Kidney capillary endothelial cell (primary cell): ENCODE data around the gene ZNF787.
A peak's percentile ranks its signal among the peaks of the same experiment; 100 is the strongest.

ENCODE experiments used
- DNase-seq: peaks from one replicate; pipeline ENCODE4 v3.0.0-alpha.2; 2018; ENCODE audit warnings: low spot score

ZNF787 gene

DNA sequence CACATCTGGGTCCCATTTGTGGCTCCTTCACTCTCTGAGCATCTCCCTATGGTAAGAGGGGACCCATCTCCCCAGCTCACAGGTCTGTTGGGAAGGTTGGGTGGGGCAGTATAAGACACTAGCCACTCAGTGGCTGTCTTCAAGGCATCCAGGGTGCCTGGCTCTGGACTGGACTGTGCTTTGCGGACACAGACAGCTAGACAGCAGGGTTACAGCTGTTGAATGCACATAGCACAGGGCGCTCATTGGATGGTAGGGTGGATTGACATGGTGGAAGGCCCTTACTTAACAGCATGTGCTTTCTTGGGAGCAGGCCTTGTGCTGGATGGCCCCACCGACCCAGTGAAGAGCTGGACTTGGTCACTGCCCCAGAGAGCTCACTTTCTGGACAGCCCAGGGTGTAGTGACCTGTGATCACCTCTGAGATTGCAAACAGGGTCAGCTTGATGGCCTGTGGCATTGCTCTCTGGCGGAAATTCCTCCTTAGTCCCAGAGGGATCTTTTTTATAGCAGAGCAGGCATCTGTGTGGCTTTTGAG is 21.9 kb upstream of the ZNF787 start:
- no peak for DNase-seq

DNA sequence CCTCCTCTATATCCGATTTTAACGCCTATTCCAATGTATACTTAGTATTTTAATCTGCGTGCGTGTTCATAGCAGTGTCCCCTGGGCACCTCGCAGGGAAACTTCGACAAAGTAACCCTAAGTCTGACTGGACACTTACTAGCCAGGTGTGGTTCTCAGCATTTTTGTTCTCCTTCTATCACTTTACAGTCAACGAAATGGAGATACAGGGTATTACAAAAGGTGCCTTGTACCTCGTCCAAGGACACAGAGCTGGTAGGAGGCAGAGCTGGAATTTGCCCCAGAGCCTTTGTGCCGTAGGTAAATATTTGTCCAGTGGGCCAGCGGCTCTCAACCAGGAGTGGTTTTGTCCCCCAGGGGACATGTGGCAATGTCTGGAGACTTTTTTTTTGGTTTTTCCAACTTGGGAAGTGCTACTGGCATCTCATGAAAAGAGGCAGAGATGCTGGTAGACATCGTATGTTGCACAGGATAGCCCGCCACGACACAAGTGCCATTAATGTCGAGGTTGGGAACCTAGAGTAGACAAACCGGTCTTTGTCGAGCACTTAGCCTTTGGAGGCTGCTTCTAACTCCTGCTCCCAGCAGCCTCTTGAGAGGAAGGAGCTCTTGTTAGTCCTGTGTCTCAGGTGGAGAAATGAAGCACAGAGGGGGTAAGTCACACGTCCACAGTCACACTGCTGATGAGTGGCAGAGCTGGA is 21.1 kb upstream of the ZNF787 start:
- no peak for DNase-seq

DNA sequence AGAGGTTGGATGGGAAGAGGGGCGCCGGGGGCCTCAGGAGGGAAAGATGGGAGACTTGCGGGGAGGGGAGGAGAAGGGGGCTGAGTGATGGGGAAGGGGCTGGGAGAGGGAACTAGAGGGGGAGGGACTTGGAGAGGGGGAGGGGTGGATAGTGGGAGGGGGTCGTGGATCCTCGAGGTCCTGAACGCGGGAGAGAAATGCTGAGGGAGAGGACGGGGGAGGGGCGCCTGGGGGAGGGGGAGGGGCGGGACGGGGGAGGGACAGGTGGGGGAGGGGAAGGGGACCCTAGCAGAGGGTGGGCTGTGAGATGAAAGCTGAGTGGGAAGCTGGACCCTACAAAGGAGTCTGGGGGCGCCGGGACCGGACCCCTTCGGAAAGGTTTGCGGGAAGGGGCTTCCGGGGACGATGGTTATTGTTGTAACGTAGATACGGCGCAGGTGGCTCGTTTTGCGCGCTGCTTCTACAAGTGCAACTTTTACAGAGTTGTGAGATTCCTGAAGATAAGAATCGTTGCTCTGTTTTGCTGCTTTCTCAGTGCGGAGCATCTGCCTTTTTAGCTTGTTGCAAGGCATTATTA is 20.4 kb upstream of the ZNF787 start:
- no peak for DNase-seq

DNA sequence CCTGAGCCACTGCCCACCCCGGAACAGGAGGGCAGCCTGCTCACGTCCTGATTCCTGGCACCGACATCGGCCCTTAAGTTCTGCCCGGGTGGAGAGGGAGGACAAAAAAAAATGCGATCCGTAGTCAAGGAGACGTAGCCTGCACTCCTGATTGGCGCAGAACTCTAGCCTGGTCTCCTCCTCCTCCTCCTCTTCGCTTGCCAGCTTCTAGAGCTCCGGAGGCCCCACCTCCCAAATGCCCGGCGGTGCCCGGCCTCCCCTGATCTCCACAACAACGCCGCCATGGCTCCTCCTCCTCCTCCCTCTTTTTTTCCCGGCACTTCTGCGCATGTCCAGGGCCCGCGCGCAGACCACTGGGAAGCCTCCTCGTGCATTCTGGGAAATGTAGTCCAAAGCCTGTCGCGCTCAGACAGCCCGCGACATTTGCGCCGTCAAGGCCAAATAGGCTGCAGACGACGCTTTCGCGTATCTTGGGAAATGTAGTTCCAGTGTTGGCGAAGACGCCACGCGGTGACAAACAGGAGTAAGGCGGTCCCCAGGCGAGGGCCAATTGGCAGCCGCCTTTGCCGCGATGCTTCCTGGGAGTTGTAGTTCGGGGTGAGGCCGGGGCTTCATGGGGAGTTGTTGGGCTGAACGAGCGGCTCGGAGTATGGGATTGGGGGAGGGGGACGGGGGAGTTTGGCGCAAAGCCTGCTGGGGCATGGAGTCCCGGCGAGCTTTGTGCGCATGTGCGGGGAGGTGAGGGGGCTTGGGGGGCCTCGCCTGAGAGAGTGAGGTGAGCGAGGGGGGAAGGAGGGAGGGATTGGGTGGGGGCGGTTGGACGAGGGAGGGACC is 19.7 kb upstream of the ZNF787 start, which contains the start of gene ZNF444:
TSS of gene ZNF444 (plus strand) at position 705 of the 834 bp plus-strand sequence. CDS start 5,625 bp downstream, outside the sequence.
- DNase-seq = peak; percentile 95

DNA sequence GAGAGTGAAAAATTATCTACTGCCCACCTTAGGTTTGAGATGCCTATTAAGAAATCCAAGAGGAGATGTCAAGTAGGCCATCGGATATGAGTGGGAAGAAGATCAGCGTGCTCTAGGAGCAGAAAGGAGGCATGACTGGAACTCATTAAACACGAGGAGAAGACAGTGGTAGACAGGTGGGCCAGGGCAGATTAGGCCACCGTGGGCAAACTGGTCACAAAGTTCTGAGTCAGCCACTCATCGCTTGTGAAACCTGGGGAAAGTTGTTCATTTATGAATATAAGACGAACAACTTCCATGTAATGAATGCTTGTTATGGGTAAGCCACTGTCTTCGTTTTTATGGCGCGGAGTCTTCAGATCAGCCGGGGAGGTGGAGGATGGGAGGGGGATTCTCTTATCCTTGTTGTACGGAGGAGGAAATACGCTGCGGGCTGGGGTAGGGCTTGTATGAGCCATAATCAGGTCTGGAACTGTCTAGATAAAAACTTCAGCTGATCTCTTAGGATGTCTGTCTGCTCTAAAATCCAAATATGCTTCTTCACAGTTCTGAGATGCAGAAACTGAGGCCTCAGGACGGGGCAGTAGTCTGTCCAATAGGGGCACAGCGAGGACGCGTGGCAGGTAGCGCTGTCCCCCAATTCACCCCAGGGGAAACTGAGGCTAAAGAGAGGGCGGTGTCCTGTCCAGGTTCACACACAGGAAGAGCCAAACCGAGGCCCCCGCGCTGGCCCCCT is 18.9 kb upstream of the ZNF787 start:
- no peak for DNase-seq

DNA sequence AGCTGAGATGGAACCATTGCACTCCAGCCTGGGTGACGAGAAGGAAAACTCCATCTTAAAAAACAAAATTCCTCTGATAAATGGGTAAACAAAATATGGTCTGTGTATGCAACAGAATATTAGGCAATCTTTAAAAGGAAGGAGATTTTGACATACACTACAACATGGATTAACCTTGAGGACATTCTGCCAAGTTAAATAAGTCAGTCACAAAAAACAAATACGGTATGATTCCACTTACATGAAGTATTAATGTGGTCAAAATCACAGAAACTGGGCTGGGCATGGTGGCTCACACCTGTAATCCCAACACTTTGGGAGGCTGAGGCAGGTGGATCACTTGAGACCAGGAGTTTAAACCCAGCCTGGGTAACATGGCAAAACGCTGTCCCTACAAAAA is 17.0 kb upstream of the ZNF787 start:
- DNase-seq = no peak

DNA sequence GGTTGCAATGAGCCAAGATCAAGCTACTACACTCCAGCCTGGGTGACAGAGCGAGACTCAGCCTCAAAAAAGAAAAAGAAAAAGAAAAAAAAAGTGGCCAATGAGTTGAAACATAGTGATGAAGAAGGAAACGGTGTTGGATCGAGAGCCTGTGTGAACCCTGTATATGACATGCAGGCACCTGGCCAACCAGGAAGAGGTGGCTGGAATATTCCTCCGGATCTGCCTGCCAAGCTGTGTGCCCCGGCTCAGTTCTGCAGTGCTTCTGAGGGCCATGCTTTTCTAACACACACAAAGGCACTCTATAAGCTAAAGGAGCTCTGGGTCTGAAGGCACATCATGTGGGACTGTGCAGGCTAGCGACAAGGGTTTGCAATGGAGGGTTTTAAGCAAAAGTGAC is 16.3 kb upstream of the ZNF787 start:
- no peak for DNase-seq

DNA sequence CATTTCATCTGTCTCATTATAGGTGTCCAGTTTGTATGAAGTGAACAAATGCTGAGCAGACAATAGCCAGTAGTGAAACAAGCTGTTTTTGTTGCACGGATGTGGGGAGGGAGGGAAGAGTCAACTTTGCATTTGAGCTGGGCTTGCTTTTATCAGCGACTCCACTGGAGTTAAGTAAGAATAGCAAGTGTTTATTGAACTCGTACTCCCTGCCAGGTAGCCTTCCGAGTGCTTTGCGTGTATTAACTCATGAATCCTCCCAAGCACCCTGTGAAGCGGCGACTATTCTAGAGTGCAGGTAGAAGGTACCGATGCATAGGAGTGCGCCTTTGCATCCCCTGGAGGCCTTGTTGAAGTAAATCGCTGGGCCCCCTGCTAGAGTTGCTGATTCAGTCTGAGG is 15.3 kb upstream of the ZNF787 start:
- no peak for DNase-seq

DNA sequence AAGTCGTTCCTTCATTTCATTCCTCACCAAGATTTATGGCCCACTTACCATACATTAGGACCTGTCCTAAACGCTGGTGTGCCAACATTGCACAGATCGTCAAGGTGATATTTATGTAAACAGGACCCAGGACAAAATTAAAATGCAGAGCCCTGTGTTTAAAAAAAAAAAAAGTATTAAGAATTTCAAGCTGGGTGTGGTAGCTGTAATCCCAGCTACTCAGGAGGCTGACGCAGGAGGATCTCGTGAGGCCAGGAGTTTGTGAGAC is 13.5 kb upstream of the ZNF787 start:
- DNase-seq = no peak

DNA sequence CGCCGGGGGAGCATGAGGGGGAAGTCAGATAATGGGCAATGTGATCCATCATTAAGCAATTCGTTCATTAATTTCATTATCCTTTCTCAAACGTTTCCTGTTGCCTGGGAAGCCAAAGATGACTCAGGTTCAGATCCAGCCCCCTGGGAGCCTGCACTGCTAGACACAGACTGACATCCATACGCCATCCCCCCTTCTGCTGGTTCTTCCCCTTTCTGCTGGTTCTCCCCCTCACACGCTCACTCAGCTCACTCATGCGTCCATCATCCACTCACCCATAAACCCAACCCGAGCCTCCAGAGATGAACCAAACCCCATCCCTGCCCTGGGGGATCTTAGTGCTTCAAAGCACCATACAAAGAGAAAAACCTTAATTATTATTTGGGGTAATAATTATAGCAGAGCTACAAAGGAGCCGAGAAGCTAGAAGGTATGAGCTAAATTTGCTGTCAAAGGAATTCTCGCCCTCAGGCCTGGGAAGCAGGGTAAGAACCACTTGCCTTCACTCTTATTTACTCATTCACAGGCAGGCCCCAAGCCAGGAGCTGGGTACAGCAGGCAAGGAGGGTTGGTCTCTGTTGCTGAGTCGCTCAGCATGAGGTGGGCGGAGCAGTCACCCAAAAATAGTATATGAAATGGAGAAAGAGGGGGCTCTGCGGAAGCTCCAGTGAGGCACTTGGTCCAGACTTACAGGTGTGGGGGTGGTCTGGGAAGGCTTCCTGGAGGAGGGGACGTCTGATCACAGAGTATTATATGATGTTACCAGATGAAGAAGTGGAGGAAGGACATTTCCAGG is 13.0 kb upstream of the ZNF787 start:
- DNase-seq = no peak

DNA sequence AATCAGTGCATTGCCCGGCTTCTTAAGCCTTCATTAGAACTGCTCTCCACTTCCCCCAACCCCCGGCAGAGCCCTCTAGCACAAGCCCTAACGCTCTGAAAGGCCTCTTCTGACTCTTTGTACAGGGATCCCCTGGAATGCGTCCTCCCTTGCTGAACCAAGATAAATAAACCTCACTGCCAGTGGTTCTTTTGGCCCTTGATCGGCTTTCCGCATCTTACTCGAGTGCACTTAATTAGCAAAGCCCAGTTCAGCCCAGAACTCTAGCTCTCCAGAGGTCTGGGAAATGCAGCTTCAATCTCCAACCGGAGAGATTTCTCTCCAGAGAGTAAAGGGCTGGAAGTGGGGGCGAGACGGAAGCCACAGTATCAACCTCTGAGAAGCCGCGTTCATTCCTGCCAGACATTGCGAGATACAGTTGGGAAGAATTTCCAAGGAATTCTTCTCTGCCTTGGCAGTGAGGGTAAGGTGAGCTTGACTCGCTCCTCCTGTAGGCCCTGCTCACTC is 11.3 kb upstream of the ZNF787 start:
- DNase-seq = no peak

DNA sequence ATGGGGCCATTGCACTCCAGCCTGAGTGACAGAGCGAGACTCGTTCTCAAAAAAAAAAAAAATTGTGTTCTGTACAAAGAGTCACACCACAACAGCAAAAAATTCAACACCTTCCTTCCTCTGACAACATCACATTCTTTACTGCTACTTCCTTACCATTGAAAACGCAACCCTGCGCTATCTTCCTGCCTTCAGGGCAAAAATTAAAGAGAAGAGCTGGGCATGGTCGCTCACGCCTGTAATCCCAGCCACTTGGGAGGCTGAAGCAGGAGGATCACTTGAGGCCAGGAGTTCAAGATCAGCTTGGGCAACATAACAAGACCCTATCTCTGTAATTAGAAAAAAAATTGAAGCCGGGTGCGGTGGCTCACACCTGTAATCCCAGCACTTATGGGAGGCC is 10.6 kb upstream of the ZNF787 start:
- DNase-seq = no peak

DNA sequence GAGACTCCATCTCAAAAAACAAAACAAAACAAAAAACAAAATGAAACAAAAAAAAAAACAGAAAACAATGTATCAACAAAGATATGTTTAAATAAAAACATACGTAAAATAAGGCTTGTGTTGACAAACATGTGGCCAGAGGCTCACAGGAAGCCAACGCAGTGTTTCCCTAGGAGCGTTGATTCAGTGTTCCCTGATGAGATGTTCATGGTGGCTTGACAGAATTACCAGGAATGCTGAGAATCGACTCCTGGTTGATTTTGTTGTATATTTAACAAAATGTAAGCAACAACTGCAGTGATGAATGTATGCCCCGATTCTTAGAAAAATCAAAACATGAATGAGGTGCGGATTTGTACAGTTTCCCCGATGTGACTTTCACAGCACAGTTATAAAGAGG is 8.9 kb upstream of the ZNF787 start:
- DNase-seq = no peak

DNA sequence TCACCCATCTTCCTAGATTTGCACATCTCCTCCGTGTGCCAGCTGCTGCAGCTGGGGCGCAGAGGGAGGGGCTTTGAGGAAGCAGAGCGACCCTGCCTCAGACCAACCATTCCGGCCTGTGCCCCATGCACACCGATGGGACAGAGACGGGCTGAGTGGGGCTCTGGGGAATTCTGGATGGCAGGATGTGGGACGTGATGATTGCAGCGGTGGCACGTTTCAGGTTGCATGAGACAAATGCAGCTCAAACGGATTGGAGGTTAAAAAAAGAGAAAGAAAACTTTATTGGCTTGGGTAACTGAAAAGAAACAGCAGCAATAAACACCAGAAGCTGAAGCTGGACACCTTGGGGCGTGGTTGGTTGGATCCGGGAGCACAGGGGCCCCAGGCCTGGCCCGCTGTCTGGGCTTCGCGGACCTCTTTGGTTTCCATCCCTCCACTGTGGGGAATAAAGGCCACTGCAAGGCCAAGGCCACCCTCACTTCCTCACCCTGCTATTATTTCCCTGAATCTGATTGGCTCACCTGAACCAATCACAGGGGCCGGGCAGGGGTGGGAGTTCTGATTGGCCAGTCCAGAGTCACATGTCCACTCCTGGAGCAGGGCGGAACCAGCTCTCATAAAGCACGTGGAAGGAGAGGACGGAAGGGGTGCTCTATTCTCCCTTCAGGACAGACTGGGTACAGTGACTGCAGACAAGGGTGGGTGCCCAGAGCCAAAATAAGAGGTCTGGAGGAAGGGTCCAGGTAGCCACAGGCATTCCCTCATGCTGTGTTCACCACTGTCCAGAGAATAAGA is 6.1 kb upstream of the ZNF787 start:
- DNase-seq = no peak

DNA sequence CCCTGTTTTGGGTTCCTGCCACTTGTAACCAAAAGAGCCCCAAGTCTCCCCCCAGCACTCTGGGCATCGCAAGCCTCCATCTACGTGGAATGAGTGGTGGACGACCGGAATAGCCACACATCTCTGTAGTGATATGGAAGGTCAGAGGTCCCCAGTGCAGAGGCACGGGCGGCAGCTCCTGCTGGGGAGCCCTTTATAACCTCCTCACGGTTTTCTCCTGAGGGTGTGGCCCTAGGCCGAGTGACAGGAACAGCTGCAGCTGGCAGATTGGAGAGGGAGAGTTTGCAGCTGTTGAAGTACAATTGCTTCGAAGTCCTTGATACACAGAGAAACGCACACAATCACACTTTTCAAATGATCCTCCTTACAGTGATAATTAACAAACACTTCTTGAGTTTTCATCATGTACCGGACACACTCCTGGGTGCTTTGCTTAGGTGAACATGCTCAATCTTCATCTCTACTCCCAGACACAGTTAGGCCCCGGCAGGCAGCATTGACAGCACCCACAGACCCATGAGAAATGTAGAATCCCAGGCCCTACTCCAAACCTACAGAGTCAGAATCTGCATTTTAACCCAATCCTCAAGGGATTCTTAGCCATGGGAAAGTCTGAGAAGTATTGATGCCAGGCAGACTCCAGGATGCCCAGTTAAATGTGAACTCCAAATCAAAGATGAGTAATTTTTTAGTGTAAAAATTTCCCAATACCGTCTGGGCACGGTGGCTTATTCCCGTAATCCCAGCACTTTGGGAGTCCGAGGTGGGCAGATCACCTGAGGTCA is 4.9 kb upstream of the ZNF787 start:
- DNase-seq = no peak

DNA sequence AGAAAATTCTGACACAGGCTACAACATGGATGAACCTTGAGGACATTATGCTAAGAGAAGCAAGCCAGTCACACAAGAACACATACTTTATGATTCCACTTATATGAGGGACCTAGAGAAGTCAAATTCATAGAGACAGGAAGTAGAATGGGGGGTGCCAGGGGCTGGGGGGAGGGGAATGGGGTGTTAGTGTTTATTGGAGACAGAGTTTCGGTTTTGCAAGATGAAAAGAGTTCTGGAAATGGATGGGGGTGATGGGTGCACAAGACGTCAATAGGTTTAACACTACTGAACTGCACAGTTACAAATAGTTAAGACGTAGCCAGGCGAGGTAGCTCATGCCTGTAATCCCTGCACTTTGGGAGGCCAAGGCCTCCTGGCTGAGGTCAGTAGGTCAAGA is 3.5 kb upstream of the ZNF787 start:
- DNase-seq = no peak

DNA sequence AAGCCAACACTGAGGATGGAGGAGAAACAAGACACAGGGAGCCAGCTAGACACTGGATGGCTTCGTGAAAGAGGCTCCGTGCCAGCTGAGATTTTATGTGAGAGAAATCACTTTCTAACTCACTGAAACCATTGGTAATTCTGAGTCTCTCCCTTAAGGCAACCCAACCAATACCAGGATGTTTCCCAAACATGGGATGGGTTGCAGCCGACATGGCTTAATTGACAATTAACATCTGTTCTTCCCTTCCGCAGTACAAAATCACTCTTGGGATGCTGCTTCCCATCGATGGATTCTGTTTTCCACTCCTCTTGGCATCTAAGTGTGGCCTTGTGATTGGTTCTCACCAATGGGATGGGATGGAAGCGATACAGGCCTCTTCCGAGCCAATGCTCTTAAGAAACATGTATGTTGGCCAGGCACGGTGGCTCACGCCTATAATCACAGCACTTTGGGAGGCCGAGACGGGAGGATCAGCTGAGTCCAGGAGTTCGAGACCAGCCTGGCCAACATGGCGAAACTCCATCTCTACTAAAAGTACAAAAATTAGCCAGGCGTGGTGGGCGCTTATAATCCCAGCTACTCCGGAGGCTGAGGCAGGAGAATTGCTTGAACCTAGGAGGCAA is 2.3 kb upstream of the ZNF787 start:
- DNase-seq = no peak

DNA sequence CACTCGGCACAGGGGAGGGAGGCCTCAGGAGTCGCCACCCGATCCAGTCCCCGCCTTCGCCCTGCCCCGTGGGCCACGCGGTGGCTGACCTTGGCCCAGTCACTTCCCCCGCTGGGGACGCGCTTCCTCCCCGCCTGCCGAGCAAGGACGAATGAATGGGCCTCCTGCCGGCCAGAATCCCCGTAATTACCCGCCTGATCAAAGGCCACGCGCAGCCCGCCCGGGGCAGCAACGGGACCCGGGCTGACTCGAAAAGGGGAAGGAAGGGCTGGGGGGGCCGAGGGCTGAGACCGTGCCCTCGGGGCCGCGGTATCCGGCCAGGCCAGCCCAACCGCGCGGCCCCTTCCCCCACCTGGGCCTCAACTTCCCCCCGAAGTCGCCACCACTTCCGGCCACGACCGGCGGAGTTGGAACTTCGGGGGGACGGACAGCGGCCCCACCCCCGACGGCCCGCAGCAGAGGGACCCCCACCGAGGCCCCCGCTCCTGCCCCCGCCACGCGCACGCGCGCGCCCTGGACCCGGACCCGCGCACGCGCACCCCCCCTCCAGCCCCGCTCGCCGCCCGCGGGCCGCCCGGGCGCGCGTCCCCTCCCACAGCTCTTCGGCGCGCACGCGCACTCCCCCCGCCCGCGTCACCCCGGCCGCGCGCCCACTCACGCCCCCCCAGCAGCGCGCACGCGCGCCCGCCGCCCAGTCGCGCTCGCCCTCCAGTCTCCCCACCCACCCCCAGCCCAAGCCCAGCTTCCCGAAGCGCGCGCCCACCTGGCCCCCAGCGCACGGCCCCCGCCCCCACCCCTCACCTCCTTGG is 520 bp downstream of the ZNF787 start:
- DNase-seq = peak; percentile 80

DNA sequence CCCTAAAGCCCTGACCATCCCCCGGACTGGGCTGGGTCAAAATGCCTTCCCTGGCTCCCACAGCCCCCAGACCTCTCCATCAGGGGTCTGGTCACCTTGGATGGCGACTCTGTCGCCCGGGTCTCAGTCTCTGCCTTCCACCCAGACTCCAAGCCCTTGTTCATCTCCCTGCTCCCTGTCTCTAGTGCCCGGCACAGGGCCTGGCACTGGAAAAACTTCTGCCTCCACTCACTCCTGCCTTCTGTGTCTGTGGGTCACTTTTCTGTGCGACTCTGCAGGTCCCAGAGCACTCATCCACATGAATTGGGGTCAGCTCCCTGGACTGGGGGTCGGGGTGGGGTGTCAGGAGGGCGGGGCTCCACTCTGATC is 1.1 kb downstream of the ZNF787 start:
- no peak for DNase-seq
